Esophagus squamous epithelium (tissue), 5 donors: Measurements from ENCODE around the gene ARPC3. TPM values are rescaled to one million over a fixed set of nuclear protein-coding genes. Genes with fewer than 3 reads are reported as not detected.

Experiments used
- DNase-seq: peaks from one replicate; lab custom pipeline; 2025; lab: John Stamatoyannopoulos, UW
- H3K27ac ChIP-seq, 4 donors: fragments of 200-600 bp; sonication (generic); one replicate each; pipeline ENCODE4 v1.5.1; 2016 to 2019; ENCODE audit warnings: mild to moderate bottlenecking in 1 of 4
- H3K27me3 ChIP-seq, 4 donors: fragments of 200-600 bp; sonication (generic); 1 replicate in 3 of 4; 2 replicates in 1 of 4; pipeline versions ENCODE4 v1.5.1 to v1.6.0; 2017 to 2021; ENCODE audit warnings: antibody characterized with exemption in 1 of 4
- H3K36me3 ChIP-seq, 3 donors: fragments of 200-600 bp; sonication (generic); one replicate each; pipeline ENCODE4 v1.5.1; 2016 to 2019
- H3K4me1 ChIP-seq, 3 donors: fragments of 200-600 bp; sonication (generic); one replicate each; pipeline ENCODE4 v1.5.1; 2017 to 2019
- H3K4me3 ChIP-seq, 4 donors: fragments of 200-600 bp; sonication (generic); 1 replicate in 3 of 4; 2 replicates in 1 of 4; pipeline ENCODE4 v1.5.1; 2016 to 2019; ENCODE audit warnings: mild to moderate bottlenecking in 2 of 4, moderate library complexity in 1 of 4
- H3K9me3 ChIP-seq, 3 donors: fragments of 200-600 bp; sonication (generic); one replicate each; pipeline ENCODE4 v1.5.1; 2016 to 2019
- CTCF ChIP-seq, 6 experiments: fragments of 450-650 bp in 4 of 6; fragments of 200-600 bp in 2 of 6; sonication (generic) in 2 of 6; IDR thresholded peaks; one replicate each; pipeline ENCODE4 v1.5.1; 2016 to 2019; ENCODE audit warnings: antibody characterized with exemption in 6 of 6, mild to moderate bottlenecking in 4 of 6, moderate library complexity in 4 of 6
- POLR2A ChIP-seq, 4 donors: fragments of 450-650 bp; IDR thresholded peaks; one replicate each; pipeline ENCODE4 v1.6.1; 2017; ENCODE audit warnings: antibody characterized with exemption in 4 of 4, mild to moderate bottlenecking in 4 of 4, moderate library complexity in 3 of 4
- WGBS, 2 donors: methylation state at CpG; one replicate each; pipeline ENCODE4 v1.1.5; 2018; 5-methylcytosine and 5-hydroxymethylcytosine counted together
- intact Hi-C: fragments of 100-400 bp; cut with DNase I; formaldehyde crosslinking; loops from one replicate; pipeline ENCODE4 v1.15.0; 2022
- small RNA-seq, 4 donors: library from RNA; depleted of rRNA; stranded (forward); fragments of <200 nt; gene quantifications; one replicate each; pipeline ENCODE3, GENCODE V24; 2016
- total RNA-seq, 4 donors: library from RNA; depleted of rRNA; stranded (reverse); fragments of >200 nt; gene quantifications; one replicate each; pipeline ENCODE4 v1.1.0, GENCODE V29; 2016
- donor health status: DM: yes; HTN: yes; CAD: no.

The ARPC3 gene
- total RNA-seq, 4 donors from 2014 or later: 439 to 894 (median 711) TPM

GRCh38 chr12:110403976-110404682 is 46.0 kb downstream of the ARPC3 start:
- H3K36me3 ChIP-seq: peaks cover 0 to 23% (median 0%) of the 10 kb centered on the region in 3 donors
- WGBS, 2 donors: 13 to 16% methylated on average over 21 of the region's 21 CpGs
- H3K27ac ChIP-seq: peak overlapping the region; percentile 91 to 98 (median 96)
- H3K4me1 ChIP-seq: peaks cover 8 to 44% (median 15%) of the 10 kb centered on the region in 3 donors
- intact Hi-C loops: no loop called here
- no peaks in the 10 kb centered on the region for H3K27me3 ChIP-seq
- no peaks in the 10 kb centered on the region for H3K9me3 ChIP-seq
- peak in 2 of 6 experiments; percentile 4 to 20 for TF ChIP-seq CTCF (IDR thresholded peaks at IDR 0.05)
- no peak for TF ChIP-seq POLR2A (IDR thresholded peaks at IDR 0.05)
- DNase-seq: no peak
- H3K4me3 ChIP-seq: peak overlapping the region; percentile 88 to 97 (median 96)

GRCh38 chr12:110403146-110403975 is 46.8 kb downstream of the ARPC3 start, which contains the start of gene ANAPC7:
Gene ANAPC7, minus strand, starts transcription at chr12:110403708. Its CDS starts 81 bp downstream, at chr12:110403627.
- H3K27me3 ChIP-seq: no peaks in the 10 kb centered on the region
- H3K36me3 ChIP-seq: peaks cover 0 to 26% (median 0%) of the 10 kb centered on the region in 3 donors
- H3K4me3 ChIP-seq: peak within 1 kb of the TSS; percentile 88 to 97 (median 96)
- WGBS, 2 donors: 0% methylated on average over 28 to 50 of the region's 62 CpGs
- DNase-seq: peak; percentile 37
- intact Hi-C loops: no loop called here
- no peaks in the 10 kb centered on the region for H3K9me3 ChIP-seq
- peaks cover 8 to 52% (median 19%) of the 10 kb centered on the region in 3 donors for H3K4me1 ChIP-seq
- H3K27ac ChIP-seq: peak within 1 kb of the TSS; percentile 91 to 98 (median 96)
- no peak for TF ChIP-seq CTCF (IDR thresholded peaks at IDR 0.05)
- TF ChIP-seq POLR2A (IDR thresholded peaks at IDR 0.05): peak in 2 of 4 donors; percentile 40 to 61

Small RNA genes within 50 kb of the gene (small RNA-seq; reads per million reads assigned to genes)
- 0 reads per million in 4 donors for gene RF00278

Other genes with a start within 250 kb of the ARPC3 start
- 100 to 1,000 TPM; 147 to 263 (median 177) TPM for gene ATP2A2, start 169.1 kb downstream of the ARPC3 start, total RNA-seq
- 10 to 100 TPM; 67.5 to 78.8 (median 74.4) TPM for gene ANAPC7, start 46.6 kb downstream of the ARPC3 start, total RNA-seq
- gene GPN3, start 17.9 kb upstream of the ARPC3 start, total RNA-seq: 10 to 100 TPM in 3 of 4 donors, 1 to 10 TPM in 1; 5.5 to 27.1 (median 12.9) TPM
- 1 to 10 TPM in 3 of 4 donors, not detected in 1; 1.9 to 7.1 (median 3.4) TPM for gene FAM216A, start 18.5 kb upstream of the ARPC3 start, total RNA-seq
- 100 to 1,000 TPM in 2 of 4 donors, 10 to 100 TPM in 2; 66.9 to 146 (median 110) TPM for gene VPS29, start 51.8 kb upstream of the ARPC3 start, total RNA-seq
- gene RAD9B, start 52.0 kb upstream of the ARPC3 start, total RNA-seq: under 1 TPM in 3 of 4 donors, not detected in 1; 0.23 to 0.76 (median 0.40) TPM
- 10 to 100 TPM; 14.8 to 30.5 (median 19.2) TPM for gene PPTC7, start 133.0 kb upstream of the ARPC3 start, total RNA-seq
- gene TCTN1, start 163.8 kb upstream of the ARPC3 start, total RNA-seq: 10 to 100 TPM in 2 of 4 donors, 1 to 10 TPM in 2; 4.4 to 15.6 (median 8.8) TPM
- 1 to 10 TPM; 1.0 to 5.7 (median 1.7) TPM for gene HVCN1, start 238.8 kb upstream of the ARPC3 start, total RNA-seq